Measurements from ENCODE around the gene L3MBTL4. TPM values are rescaled to one million over a fixed set of nuclear protein-coding genes. Genes with fewer than 3 reads are reported as not detected.

L3MBTL4 gene
- total RNA-seq, 4 donors from 2014 or later = 6.0 to 14.8 (median 10.0) TPM

DNA sequence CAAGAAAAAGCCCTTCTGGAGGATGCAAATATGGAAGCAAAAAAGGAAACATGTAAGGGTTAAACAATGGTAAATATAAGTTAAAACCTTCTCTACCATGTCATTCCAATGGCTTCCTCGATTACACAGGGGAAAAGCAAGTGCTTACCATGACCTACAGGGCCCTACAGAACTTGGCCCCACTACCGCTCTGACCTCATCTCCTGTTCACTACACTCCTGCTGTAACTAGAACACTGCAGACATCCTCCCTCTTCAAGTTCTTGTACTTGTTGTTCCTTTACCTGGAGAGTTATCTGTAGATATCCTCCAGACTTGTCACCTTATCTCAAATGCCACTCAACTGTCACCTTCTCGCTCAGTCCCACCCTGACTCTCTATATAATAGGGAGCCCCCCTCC, 194.6 kb downstream of the L3MBTL4 start:
- TF ChIP-seq, protein P1, sequence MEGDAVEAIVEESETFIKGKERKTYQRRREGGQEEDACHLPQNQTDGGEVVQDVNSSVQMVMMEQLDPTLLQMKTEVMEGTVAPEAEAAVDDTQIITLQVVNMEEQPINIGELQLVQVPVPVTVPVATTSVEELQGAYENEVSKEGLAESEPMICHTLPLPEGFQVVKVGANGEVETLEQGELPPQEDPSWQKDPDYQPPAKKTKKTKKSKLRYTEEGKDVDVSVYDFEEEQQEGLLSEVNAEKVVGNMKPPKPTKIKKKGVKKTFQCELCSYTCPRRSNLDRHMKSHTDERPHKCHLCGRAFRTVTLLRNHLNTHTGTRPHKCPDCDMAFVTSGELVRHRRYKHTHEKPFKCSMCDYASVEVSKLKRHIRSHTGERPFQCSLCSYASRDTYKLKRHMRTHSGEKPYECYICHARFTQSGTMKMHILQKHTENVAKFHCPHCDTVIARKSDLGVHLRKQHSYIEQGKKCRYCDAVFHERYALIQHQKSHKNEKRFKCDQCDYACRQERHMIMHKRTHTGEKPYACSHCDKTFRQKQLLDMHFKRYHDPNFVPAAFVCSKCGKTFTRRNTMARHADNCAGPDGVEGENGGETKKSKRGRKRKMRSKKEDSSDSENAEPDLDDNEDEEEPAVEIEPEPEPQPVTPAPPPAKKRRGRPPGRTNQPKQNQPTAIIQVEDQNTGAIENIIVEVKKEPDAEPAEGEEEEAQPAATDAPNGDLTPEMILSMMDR (IDR thresholded peaks at IDR 0.05; ENCODE audit: low read depth) = no peak

DNA sequence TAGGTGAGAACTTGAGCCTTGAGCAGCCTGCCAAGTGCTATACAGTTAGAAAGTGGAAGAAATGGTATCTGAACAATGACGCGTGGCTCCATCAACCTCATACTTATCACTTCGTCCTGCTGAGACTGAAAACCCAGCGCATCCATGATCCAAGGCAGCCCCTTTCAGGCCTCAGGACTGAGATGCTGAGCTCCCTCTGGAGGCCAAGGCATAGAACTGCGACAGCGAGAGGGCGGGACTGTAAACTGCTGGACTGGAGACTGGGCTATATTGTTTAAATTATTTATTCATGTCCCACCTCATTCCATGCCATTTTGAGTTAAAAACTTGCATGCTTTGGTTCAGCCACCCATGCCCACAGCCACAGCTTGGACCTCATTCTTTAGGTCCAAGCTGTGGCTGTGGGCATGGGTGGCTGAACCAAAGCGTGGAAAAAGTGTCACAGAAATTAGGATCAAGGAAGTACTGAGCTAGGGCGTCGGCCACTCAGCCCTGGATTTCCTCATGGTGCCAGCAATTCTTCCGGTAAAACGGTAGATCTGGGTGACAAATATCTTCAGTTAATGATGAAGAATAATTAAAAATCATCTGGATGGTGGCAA, 195.5 kb downstream of the L3MBTL4 start:
- TF ChIP-seq, protein P1 (IDR thresholded peaks at IDR 0.05; ENCODE audit: low read depth) = no peak

DNA sequence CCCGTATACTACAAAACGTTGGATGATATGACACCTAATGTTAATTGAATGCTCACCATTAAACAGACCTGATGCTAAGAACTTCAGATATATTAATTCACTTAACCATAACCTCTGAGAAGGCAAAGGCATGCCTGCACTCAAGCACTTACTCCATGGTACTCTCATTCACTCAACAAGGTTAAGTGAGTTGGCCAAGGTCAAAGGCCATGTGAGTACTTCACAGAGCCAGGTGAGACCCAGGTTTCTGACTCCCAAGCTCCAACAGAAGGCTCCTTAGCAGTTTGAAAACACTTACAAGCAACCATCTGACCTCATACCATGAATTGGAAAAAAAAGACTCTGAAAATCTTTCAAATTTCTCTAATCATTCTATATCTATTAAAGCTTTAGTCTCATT, 198.8 kb downstream of the L3MBTL4 start:
- TF ChIP-seq, protein P1 (IDR thresholded peaks at IDR 0.05; ENCODE audit: low read depth) = no peak

DNA sequence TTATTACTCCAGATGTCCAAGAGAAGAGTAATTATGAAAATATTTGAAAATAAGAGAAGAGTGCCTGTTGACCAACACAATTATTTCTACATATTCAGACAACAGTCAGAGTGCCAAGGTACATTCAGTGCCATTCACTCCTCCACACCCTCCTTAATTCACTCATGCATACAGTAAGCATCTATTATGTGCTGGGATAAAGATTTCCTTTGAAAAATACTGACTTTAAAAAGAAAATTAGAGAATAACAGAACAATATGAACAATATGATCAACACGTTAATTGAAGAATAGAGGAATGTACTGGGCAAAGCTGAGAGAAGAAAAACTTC, 203.6 kb downstream of the L3MBTL4 start:
- TF ChIP-seq, protein P1 (IDR thresholded peaks at IDR 0.05; ENCODE audit: low read depth) = no peak

DNA sequence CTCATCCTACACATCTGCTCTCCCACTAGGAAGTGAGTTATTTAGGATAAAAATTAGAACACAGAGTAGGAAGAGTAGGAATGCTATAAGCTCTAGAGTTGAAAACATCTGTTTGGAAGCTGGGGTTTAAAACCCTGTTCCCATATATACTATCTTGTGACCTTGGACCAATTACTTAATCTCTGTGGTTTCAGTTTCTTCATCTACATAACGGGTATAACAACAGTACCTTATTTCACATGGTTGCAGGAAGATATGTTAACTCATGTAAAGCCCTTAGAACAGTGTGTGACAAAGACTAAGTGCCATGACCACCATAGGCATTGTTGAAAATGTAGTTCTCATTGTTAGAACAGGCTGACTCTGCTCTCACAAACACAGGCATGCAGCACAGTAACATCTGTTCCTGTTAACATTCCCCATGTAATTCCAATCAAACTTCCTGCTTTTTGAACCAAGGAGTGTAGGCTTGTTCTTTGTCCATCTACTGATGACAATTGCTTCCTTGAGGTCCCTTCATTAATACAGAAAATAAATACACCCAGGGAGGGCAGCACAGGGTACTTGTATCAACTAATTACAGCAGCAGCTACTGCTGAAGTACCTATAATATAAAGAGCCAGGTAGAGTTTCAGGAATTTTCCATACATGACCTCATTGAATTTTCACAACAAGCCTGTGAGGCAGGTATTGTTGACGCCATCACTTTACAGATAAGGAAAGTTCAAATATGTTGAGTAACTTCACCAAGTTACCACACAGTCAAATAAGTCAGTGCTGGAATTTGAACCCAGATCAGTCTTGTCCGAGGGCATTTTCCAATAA, 204.2 kb downstream of the L3MBTL4 start:
- TF ChIP-seq, protein P1 (IDR thresholded peaks at IDR 0.05; ENCODE audit: low read depth) = no peak

DNA sequence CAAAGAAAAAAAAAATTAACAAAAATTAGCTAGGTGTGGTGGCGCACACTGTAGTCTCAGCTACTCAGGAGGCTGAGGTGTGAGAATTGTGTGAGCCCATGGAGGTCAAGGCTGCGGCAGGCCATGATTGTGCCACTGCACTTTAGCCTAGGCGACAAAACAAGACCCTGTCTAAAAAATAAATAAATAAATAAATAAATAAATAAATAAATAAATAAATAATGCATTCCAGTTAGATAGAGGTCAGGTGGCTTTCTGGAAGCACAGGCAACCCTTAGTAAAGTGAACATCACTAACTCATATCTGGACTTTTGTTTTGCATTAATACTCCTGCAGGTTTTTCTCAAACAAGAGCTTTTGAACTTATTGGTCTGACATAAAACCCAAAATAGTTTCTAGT, 206.8 kb downstream of the L3MBTL4 start:
- TF ChIP-seq, protein P1 (IDR thresholded peaks at IDR 0.05; ENCODE audit: low read depth) = no peak

DNA sequence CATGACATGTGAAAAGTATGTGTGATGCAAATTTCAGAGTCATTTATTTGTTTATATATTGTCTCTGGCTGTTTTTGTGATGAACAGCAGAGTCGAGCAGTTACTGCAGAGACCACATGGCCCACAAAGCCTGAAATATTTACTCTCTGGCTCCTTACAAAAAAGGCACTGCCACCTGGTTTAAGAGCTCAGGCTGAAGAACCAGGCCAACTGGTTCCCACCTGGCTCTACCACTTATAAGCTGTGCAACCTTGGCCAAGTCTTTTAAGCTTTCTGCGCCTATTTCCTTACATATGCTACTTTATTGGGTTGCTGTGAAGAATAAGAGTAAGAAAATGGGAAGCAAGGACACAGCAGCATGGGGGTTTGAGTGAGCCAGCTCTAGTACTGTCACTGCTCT, 207.6 kb downstream of the L3MBTL4 start:
- TF ChIP-seq, protein P1 (IDR thresholded peaks at IDR 0.05; ENCODE audit: low read depth) = no peak

Data from subcutaneous adipose tissue (tissue), 4 donors.